Measurements from ENCODE around the gene ARHGAP12. TPM values are rescaled to one million over a fixed set of nuclear protein-coding genes. Genes with fewer than 3 reads are reported as not detected.
"Not testable (repeated sequence)": the region's sequence is repeated elsewhere in the genome, so short reads cannot be mapped to it uniquely, and the experiment has no call there.

The ARHGAP12 gene
- polyA plus RNA-seq, 5 donors, result 26.3 to 45.5 (median 39.8) TPM

GRCh38 chr10:31773749-31774298 is 154.8 kb downstream of the ARHGAP12 start:
- no peak for DNase-seq

- DNase-seq, result no peak
Measured at GRCh38 chr10:31771331-31771831, 157.2 kb downstream of the ARHGAP12 start.

- DNase-seq, result no peak
Measured at GRCh38 chr10:31770307-31770902, 158.2 kb downstream of the ARHGAP12 start.

GRCh38 chr10:31769564-31769963 is 159.1 kb downstream of the ARHGAP12 start:
- DNase-seq, result no peak

- DNase-seq, result not testable (repeated sequence)
Measured at GRCh38 chr10:31768935-31769334, 159.7 kb downstream of the ARHGAP12 start.

- no peak for DNase-seq
Measured at GRCh38 chr10:31768467-31768866, 160.2 kb downstream of the ARHGAP12 start.

GRCh38 chr10:31765541-31765940 is 163.1 kb downstream of the ARHGAP12 start:
- DNase-seq, result no peak

- DNase-seq, result no peak
Measured at GRCh38 chr10:31762316-31762715, 166.3 kb downstream of the ARHGAP12 start.

- DNase-seq, result no peak
Measured at GRCh38 chr10:31761156-31761555, 167.5 kb downstream of the ARHGAP12 start.

- DNase-seq, result no peak
Measured at GRCh38 chr10:31760674-31761081, 168.0 kb downstream of the ARHGAP12 start.

GRCh38 chr10:31759799-31760626 is 168.6 kb downstream of the ARHGAP12 start:
- peak; percentile 97 for DNase-seq

- DNase-seq, result peak; percentile 49 to 51
Measured at GRCh38 chr10:31759124-31759798, 169.4 kb downstream of the ARHGAP12 start.

GRCh38 chr10:31758495-31758894 is 170.1 kb downstream of the ARHGAP12 start:
- no peak for DNase-seq

GRCh38 chr10:31757831-31758230 is 170.8 kb downstream of the ARHGAP12 start:
- DNase-seq, result no peak

- DNase-seq, result no peak
Measured at GRCh38 chr10:31757386-31757791, 171.2 kb downstream of the ARHGAP12 start.

GRCh38 chr10:31756729-31757110 is 171.9 kb downstream of the ARHGAP12 start:
- DNase-seq, result no peak

GRCh38 chr10:31756101-31756728 is 172.4 kb downstream of the ARHGAP12 start:
- no peak for DNase-seq
